Fibroblast of the aortic adventitia (primary cell): ENCODE measurements around the gene PLCH1. TPM values are rescaled to one million over a fixed set of nuclear protein-coding genes. Genes with fewer than 3 reads are reported as not detected.

ENCODE experiments used
- DNase-seq: peaks from one replicate; pipeline ENCODE4 v3.0.0-alpha.2; 2010; ENCODE audit warnings: low read depth
- H3K4me3 ChIP-seq: 2 replicates; pipeline ENCODE4 v1.5.1; 2011; ENCODE audit warnings: low read depth, mild to moderate bottlenecking, control low read depth, low read length, moderate library complexity
- total RNA-seq: library from RNA; depleted of rRNA; stranded (reverse); fragments of >200 nt; gene quantifications from 2 replicates; pipeline ENCODE4 v1.2.3, GENCODE V29; 2012; ENCODE audit warnings: low replicate concordance
- TF ChIP-seq, protein P1 (sequence below): IDR thresholded peaks from 2 replicates; pipeline ENCODE4 v1.5.1; 2011; ENCODE audit warnings: mild to moderate bottlenecking, low read length, control low read depth, inconsistent platforms; ENCODE audit not compliant: insufficient read depth

The PLCH1 gene
- total RNA-seq, 1 donor, result 0.09 TPM

DNA sequence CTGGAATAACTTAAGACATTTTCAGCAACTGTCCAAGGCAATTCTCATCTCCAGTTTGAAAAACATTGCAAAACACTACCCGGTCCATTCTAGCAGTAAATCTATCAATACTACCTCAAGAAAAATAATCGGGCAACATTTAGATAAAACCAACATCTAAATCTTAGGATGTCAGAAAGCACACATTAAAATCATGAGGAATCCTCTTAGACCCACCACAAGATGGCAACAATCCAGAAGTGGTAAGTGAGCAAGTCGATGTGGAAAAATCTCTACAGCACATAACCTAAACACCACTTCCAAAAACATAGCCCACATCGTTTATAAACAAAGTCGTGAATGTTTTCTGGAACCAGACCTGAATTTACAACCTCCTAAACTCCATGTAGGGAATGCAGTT is 5.7 kb downstream of the PLCH1 start:
- TF ChIP-seq, protein P1, sequence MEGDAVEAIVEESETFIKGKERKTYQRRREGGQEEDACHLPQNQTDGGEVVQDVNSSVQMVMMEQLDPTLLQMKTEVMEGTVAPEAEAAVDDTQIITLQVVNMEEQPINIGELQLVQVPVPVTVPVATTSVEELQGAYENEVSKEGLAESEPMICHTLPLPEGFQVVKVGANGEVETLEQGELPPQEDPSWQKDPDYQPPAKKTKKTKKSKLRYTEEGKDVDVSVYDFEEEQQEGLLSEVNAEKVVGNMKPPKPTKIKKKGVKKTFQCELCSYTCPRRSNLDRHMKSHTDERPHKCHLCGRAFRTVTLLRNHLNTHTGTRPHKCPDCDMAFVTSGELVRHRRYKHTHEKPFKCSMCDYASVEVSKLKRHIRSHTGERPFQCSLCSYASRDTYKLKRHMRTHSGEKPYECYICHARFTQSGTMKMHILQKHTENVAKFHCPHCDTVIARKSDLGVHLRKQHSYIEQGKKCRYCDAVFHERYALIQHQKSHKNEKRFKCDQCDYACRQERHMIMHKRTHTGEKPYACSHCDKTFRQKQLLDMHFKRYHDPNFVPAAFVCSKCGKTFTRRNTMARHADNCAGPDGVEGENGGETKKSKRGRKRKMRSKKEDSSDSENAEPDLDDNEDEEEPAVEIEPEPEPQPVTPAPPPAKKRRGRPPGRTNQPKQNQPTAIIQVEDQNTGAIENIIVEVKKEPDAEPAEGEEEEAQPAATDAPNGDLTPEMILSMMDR, result no peak
- no peak for DNase-seq
- H3K4me3 ChIP-seq, result no peak overlapping the region

DNA sequence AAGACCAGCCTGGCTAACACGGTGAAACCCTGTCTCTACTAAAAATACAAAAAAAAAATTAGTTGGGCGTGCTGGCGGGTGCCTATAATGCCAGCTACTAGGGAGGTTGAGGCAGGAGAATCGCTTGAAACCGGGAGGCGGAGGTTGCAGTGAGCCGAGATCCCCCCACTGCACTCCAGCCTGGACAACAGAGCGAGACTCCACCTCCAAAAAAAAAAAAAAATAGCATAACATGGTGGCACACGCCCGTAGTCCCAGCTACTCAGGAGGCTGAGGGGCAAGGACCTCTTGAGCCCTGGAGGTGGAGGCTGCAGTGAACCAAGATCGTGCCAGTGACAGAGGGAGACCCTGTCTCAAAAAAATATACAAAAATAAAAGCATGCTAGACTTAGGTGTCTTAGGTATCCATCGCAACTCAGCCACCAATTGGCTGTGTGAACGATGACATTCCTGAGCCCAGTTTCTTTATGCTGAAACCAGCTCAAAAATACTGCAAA is 6.2 kb downstream of the PLCH1 start:
- H3K4me3 ChIP-seq, result no peak overlapping the region
- DNase-seq, result no peak
- TF ChIP-seq, protein P1, result no peak

DNA sequence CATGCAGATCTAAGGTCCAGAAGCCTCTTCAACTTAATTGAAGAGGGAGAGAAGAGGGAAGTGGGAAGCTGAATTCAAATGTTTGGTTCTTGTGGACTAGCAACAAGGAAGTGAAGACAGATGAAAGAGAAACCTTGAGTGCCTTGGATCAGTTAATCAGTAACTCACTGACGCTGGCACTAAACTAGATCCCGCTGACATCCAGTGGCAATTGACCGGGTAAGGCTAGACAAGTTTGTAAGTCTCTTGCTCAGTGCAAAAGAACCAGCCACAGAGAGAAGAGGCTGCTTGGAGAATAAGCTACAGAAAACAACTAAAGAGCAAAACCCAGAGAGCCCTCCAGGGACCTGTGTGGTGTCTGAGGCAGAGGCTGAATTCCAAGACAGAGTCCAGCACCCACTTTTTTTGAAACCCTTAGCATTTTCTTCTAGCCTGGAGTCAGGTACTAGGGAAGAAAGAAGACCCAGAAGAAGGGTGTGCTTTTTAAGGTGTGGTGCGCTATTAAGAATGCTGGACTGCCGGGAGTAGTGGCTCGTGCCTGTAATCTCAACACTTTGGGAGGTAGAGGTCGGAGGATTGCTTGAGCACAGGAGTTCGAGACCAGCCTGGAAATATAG is 6.9 kb downstream of the PLCH1 start:
- DNase-seq, result no peak
- TF ChIP-seq, protein P1, result no peak
- H3K4me3 ChIP-seq, result no peak overlapping the region

DNA sequence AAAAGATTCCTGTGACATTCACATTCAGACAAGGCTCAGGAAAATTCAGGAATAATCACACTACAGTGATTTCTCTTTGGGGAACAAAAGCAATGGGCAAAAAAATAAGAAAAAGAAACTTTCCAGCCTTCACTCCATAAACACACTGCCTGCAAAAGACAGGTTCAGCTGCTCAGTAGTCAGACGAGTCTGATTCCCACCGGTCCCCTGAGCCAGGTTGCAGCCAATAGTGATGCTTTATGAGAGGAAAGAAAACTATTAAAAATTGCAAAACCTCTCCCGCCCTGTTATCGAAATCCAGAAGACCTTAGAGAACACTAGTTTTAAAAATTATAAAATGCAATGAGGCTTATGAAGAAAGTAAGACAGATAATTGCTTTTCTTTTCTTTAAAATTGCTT is 8.5 kb downstream of the PLCH1 start:
- DNase-seq, result no peak
- TF ChIP-seq, protein P1, result no peak
- no peak overlapping the region for H3K4me3 ChIP-seq

DNA sequence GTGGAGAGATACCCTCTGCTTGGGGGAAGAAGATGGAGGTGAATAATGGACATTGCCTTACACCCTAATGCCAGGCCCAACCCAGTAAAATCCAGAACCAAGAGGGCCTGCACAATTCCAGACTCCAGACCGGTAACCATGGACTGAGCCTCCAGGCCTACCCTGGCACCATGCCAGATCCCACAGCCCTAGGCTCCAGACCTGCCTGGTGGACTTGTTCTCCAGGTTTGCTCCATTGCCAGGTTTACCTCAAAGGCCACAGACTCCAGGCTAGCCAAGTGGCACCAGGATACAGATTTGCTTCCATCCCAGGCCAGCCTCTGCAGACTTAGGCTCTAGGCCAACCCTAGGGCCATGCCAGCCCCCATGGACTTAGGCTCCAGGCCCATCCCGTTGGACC is 14.0 kb downstream of the PLCH1 start:
- no peak for DNase-seq
- TF ChIP-seq, protein P1, result no peak

DNA sequence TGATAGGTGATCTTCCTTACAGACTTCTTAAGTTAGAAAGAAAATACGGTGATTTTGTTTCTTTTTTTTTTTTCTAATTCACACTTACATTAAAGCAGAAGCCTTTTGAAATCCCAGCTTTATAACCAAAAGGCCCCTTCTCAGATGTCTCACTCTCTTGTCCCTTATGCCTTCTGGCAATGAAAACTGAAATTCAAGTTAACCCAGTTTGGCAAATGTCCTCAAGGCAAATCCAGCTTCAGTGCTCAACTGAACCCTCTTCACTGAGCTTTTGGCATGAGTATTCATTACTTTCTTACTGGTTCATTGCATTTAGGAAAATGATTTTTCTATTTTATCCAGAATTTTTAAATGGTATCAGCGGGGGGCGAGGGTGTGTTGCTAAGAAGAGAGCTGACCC is 17.0 kb downstream of the PLCH1 start:
- TF ChIP-seq, protein P1, result no peak
- no peak overlapping the region for H3K4me3 ChIP-seq
- no peak for DNase-seq

More for the DNA sequence above, 14.0 kb downstream of the PLCH1 start:
- no peak overlapping the region for H3K4me3 ChIP-seq

DNA sequence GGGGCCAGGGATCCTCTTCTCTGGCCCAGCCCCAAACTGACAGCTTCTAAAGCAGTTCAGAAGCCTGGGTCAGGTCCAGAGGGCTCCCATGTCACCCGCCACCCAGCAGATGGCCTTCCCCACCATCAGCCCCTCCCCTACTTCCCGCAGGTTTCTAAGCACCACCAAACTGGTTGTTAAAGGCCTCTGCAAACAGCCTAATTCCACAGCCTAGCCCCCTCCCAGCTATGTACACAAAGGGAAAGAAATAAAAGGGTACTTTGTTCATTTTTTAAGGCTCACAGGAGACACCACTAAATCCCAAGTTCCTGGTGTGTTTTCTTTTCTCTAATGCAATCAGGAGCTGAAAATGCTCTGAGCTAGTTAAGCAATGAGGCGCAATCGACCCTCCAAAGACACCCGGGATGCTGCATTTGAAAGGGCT is 30.6 kb downstream of the PLCH1 start:
- no peak overlapping the region for H3K4me3 ChIP-seq
- DNase-seq, result no peak
- TF ChIP-seq, protein P1, result no peak
